COR-L47 (cell line): ENCODE data around the gene ABCD3.
A peak's percentile ranks its signal among the peaks of the same experiment; 100 is the strongest.
"Not testable (repeated sequence)": the region's sequence is repeated elsewhere in the genome, so short reads cannot be mapped to it uniquely, and the experiment has no call there.

Experiments used
- DNase-seq: peaks from one replicate; lab custom pipeline; 2025; lab: John Stamatoyannopoulos, UW

ABCD3 gene

GRCh38 chr1:94416901-94417727, 1.1 kb upstream of the ABCD3 start:
- DNase-seq = no peak

GRCh38 chr1:94417728-94417977, 536 bp upstream of the ABCD3 start:
- no peak for DNase-seq

DNA sequence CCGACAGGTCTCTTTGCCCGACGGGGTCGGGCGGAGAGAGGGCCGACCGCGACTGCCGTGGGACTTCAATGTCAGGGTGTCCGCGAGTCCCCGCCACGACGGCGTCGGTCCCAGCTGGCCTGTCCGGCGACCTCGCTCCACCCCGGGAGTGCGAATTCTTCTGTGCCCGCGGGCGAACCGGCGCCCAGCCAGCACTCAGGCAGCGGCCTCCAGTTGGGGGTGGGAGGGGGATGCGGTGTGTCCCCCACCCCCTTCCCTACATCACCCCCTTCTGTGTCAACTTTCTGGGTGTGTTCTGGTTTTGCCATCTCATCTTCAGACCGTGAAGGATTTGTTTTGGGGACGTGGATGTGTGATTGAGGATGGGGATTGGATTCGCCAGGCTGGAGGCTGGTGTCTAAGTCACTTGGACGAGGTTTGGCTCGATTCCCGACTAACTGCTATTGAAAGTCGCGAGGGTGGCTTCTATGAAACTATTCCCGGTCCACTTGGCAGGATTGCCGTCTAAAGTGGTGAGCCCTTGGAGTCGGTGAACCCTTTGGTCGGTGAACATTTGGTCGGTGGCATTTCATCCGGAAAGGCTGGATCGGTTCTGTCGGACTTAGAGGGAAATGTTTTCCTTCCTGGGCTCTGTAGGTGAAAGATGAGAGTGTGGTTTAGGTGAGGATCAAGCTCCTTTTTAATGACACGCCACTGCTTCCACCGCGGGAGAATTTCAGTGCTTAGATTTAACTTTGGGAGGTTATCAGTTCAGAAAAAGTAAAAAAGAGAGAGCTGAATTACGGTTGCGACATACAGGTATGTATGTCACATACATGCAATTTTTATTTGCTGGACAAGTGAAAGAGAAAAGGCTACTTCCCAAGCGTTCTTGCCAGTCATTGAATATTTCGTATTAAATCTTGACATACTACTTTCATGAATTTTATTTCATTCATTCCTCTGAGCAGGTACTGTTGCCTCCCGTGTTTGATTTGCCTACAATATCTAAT, 771 bp downstream of the ABCD3 start:
- DNase-seq = peak; percentile 11

GRCh38 chr1:94422115-94422820, 4.1 kb downstream of the ABCD3 start:
- DNase-seq = no peak

DNA sequence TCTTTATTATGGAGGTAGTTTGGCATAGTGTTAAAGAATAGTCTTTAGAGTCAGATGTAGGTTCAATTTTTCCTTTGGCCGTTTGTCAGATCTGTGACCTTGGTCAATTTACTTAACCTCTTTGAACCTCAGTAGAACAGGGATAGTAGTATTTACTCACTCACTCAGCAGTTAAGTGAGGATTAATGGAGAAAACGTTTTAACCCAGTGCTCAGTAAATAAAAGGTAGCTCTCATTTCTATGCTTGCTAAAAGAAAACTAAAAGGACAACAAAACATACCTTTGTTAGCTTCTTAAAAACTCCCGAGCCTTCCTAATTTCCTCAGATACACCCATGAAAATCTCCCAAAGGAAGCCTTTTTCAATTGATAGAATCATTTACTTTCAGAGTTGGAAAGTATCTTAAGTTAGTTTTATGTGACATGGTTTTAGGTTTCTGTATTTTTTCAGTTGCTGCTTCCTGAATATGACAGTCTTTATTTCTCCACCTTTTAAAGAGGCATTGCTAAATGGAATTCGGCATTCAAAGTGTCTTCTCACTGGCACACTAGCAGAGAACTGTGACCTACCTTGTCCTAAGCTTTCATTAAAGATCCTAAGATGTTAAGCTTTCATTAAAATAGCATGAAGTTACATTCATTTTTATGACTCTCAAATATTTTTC, 7.8 kb downstream of the ABCD3 start:
- no peak for DNase-seq

- not testable (repeated sequence) for DNase-seq
Measured at GRCh38 chr1:94426485-94426870, 8.3 kb downstream of the ABCD3 start.

GRCh38 chr1:94428441-94428840, 10.3 kb downstream of the ABCD3 start:
- DNase-seq = no peak

DNA sequence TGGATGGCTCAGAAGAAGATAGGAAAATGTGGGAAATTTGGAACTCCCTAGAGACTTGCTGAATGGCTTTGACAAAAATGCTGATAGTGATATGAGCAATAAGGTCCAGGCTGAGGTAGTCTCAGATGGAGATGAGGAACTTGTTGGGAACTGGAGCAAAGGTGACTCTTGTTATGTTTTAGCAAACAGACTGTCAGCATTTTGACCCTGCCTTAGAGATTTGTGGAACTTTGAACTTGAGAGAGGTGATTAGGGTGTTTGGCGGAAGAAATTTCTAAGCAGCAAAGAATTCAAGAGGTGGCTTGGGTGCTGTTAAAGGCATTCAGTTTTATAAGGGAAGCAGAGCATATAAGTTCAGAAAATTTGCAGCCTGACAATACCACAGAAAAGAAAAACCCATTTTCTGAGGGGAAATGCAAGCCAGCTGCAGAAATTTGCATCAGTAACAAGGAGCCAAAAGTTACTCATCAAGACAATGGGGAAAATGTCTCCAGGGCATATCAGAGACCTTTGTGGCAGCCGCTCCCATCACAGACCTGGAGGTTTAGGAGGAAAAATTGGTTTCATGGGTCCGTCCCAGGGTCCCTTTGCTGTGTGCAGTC, 10.8 kb downstream of the ABCD3 start:
- not testable (repeated sequence) for DNase-seq

- not testable (repeated sequence) for DNase-seq
Measured at GRCh38 chr1:94430066-94430465, 11.9 kb downstream of the ABCD3 start.

DNA sequence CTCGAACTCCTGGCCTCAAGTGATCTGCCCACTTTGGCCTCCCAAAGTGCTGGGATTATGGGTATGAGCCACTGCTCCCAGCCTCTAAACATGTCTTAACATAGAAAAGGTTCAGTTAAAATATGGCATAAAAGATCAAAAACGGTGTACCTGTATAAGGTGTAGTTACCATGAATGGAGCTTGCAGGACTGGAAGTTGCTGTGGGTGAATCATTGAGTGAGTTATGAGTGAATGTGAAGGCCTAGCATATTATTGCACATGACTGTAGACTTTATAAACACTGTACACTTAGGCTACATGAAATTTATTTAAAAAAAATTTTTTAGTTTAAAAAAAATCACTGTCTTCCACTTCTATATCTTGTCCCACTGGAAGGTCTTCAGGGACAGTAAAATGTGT, 15.7 kb downstream of the ABCD3 start:
- DNase-seq = no peak

GRCh38 chr1:94434365-94435045, 16.3 kb downstream of the ABCD3 start:
- DNase-seq = no peak

DNA sequence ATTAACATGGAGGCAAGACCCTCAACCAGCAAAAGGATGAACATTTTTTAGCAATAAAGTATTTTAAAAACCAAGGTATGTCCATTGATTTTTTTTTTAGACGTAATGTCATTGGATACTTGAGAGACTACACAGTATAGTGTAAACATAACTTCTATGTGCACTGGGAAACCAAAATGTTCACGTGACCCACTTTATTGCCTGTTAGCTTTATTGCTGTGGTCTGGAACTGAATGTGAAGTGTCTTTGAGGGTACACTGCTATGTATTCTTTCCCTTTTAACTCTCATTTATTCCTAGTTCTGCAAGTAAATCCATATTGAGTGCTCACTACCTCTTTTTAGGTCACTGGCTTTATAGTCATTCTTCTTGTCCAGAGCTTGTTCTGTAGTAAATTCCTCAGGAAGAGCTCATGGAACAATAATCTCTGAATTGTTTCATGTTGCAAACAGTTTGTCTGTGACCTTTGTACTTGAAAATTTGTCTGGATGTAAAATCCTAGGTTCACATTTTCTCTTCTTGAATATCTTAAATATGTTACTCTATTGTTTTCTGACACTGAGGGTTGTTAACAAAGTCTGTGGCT, 20.6 kb downstream of the ABCD3 start:
- no peak for DNase-seq

- DNase-seq = no peak
Measured at GRCh38 chr1:94440088-94440487, 21.9 kb downstream of the ABCD3 start.

- not testable (repeated sequence) for DNase-seq
Measured at GRCh38 chr1:94443067-94443466, 24.9 kb downstream of the ABCD3 start.

GRCh38 chr1:94444819-94445218, 26.6 kb downstream of the ABCD3 start:
- not testable (repeated sequence) for DNase-seq

DNA sequence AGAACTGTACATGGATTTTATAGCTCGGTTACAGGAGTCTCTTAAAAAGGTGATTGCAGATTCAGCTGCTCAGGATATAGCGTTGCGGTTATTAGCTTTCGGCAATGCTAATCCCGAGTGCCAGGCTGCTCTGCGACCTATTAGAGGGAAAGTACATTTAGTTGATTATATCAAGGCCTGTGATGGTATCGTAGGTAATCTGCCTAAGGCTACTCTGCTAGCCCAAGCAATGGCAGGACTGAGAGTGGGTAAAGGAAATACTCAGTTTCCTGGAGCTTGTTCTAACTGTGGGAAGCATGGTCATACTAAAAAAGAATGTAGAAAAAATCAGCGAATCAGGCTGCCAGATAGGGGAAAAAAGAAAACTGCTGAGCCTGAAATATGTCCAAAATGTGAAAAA, 27.5 kb downstream of the ABCD3 start:
- not testable (repeated sequence) for DNase-seq

GRCh38 chr1:94446177-94446576, 28.0 kb downstream of the ABCD3 start:
- DNase-seq = not testable (repeated sequence)

DNA sequence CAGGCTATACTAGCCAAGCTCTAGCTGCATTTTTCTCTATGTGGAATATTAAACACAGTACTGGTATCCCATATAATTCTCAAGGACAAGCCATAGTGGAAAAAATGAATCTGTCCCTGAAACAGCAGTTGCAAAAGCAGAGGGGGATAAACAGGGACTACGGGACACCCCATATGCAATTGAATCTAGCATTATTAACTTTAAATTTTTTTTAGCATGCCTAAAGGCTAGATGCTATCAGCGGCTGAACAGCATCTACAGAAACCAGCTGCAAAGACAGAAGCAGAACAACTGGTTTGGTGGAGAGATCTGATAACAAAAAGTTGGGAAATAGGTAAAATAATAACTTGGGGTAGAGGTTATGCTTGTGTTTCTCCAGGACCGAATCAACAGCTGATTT, 30.6 kb downstream of the ABCD3 start:
- not testable (repeated sequence) for DNase-seq

DNA sequence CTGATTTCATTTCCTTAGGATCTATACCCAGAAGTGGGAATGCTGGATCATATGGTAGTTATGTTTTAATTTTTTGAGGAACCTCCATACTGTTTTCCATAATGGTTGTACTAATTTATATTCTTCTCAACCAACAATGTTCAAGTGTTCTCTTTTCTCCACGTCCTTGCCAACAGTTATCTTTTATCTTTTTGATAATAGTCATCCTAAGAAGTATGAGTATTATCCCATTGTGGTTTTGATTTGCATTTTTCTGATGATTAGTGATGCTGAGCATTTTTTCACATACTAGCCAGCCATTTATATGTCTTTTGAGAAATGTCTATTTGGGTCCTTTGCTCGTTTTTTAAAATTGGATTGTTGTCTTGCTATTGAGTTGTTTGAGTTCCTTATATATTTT, 38.5 kb downstream of the ABCD3 start:
- no peak for DNase-seq

- no peak for DNase-seq
Measured at GRCh38 chr1:94462606-94463005, 44.4 kb downstream of the ABCD3 start.
